Kidney glomerular epithelial cell (primary cell): ENCODE results near the gene PCGF2.

Source experiments
- DNase-seq: peaks from one replicate; lab custom pipeline; 2025; lab: John Stamatoyannopoulos, UW

PCGF2 gene

DNA sequence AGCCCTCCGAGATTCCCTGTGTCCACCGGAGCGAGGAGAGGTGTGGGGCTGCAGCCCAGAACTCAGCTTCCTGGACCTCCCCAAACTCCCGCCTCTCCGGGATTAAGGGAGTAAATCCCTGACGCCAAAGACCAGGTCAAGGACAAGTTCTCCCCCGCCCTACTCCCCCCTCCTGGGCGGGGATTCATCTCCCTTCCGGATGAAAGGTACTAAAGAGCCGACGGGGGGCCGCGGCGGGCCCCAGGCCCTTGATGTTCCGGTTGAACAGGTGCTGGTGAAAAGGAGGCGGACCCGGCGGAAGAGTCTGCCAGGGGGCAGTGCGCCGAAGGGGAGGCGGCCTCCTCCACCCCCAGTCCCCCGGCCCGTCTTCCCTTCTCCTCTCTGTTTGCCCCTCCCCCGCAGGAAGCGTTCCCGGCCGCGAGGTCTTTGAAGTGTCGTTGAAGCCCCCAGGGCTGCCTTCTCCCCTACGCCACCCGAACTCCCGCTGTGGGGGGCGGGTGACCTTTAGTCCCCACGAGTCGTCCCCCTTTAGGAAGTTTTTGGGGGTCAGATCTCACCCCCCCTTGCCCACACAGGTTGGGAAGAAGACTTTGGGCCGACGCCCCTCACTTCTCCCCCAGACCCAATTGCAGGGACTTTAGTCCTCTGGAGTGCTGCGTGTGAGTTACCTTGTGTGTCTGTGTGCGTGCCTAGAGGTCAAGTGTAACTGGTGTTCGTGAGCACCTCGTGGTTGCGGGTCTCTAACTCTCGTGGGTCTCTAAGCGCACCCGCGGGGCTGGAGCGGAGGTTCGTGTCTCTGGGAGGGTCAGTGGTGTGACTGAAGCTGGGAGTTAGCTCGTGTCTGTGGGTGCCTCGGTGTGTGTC lies 44.2 kb downstream of the PCGF2 start:
- peak; percentile 30 for DNase-seq

DNA sequence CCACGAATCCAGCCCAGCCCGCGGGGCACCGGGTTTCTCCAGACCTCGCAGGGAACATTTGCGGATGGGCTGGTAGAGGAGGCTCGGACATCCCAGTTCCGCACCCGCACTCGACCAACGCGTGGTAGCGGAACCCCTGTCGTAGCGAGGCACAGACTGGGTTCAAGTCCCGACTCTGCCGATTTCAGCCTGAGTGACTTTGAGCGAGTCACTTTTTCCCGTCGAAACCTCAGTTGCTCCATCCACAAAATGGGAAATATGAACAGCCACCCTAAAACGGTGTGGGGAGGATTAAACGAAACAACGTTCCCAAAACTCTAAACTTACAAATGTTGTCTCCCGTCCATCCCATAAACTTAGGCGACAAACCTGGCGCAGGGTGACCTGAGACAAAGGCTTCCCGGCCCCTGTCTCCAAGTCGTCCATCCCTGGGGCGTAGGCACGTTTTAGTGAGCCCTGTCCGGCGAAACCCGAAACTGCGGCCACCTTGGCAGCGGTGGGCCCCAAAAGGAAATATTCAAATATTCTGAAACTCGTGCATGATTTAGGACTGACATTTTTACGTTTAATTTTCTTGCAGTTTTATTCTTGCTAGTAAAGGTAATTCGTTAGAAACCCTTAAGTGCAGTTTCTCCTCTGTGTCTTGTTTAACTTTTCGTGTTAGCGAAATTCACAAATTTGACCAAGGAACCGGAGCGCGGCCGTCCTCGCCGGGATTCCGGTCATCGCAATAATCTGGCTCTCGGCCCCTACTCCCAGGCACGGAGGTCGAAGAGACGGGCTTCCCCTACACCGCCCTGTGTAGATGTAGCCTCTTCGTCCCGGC lies 45.0 kb downstream of the PCGF2 start:
- DNase-seq, result no peak

DNA sequence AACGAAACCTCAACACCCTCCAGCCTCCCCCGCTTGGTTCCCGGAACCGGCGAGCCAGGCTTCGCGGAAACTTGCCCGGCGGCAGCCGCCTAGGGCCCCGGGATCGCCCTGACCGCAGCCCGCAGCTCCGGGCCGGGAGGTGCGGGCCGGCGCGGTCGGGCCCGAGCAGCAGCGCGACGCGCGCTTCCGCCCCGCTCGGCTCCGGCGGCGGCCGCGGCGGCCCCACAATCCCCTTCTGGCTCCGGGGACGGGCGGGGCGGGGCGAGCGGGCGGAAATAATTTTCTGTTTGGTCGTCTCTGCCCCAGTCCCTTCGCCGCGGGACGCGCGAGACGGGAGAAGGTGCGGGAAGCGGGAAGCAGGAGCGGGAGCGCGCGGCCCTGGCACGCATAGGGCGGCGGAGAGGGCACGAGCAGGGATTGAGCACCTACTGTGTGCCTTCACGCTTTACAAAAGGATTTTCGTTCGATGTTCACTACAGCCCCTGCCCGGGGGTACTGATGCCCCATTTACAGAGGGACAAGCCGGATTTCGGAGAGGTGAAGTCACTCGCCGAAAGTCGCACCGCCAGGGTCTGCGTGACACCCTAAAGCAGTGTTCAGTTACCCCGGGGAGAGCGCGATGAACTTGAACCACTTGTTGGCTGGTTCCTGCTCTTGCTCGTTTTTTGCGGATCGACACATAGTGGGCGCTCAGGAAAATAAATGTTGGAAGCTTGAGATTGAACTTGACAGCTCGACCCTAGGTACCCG lies 45.8 kb downstream of the PCGF2 start:
- peak; percentile 38 for DNase-seq

DNA sequence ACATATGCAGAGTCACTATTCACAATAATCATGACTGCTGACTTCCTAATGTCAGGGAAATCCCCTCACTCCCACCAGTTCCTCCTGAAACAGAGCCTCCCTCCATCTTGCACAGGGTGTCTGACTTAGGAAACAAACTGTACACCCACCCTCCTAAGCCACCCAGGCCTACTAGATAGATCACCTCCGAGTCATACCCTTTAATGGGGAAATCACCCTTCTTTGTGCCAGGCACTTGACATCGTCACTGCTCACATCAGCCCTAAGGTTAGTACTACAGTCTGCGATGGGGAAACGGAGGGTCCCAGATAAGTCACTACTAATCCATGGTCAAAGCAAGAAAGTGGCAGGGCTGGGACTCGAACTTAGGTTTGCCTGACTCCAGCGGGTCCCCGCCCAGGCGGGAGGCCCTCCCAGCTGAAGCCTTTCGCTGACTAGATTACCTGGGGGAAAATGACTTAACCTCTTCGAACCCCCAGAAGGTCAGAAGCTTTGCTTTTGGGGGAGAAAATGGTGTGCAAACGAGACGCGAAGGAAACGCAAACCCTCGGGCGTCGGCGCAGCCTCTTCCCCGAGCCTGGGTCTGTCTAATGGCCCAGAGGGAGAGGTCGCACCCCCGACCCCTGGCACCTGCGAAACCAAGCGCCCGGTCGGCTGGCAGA lies 46.5 kb downstream of the PCGF2 start:
- no peak for DNase-seq

DNA sequence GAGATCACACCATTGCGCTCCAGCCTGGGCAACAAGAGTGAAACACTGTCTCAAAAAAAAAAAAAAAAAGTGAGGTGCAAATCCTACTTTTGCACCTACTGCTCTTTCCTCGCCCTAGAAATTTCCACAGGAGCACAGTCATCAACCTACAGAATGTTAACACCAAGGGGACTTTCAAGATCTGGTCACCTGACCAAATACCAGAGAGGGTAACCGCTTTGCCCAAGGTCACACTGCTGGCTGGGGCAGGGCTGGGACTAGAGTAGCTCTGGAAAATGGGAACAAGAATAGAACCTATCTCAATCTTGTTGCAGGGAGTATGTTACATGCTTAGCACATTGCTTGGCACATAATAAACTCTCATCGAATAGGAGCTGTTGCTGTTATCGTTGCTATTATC lies 49.4 kb downstream of the PCGF2 start:
- DNase-seq, result no peak

DNA sequence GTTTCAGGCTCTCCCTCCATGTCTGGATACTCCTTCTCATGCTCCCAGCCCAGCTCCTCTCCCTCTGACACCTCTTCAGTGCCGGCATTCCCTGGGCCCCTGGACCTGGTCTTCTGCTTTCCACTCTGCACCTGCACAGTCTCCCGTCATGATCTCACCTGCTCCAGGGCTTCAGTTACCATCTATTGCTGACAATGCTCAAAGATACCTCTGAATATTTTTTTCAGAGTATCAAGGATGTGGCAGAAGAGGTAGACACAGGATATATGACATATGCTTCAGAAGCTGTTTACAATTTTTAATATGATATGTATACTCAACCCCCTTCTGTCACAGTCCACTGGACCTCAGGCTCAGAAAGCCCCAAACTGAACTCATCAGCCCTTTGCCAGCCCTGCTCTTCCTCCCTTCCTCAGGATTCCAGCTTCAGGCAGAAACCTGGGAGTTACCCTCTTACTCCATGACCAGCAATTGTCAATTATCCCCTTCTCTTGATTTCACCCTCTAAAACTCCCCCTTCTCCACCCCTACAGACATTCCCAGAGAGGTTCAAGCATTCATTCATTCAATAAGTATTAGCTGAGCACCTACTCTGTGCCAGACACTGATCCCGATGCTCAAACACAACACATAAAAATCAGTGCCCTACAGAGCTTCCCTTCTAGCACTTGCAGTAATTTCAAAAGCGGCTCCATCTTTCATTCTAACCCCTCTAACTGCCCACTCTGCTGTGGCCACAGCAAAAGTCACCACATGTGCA lies 50.9 kb downstream of the PCGF2 start:
- no peak for DNase-seq

DNA sequence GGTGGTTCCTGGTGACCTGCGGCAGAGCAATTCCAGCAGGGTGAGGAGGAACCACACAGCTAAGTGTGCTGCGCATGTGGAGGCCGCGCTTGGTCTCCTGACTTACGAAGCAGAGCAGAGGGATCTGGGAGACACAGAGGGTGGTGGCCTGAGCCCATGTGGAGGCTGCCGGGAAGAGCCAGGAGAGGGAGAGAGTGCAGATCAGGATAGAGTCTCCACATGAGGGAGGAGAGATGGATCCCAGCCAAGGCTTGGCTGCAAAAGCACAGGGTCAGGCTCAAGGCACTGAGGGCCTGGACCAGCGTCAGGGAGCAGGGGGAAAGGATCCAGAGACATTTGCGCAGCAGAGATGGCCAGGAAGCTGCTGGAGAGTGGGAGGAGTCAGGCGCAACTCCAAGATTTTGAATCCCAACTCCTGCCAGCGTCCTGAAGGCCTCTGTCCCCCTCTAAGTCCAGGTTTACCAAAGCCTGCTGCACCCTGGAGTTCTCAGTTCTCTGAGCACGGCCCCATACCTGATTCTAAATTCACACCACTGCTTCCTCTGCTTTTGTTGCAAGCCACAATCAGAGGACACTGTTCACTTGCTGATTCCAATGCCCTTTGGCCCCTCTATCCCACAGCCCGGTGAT lies 54.3 kb downstream of the PCGF2 start:
- DNase-seq, result no peak

DNA sequence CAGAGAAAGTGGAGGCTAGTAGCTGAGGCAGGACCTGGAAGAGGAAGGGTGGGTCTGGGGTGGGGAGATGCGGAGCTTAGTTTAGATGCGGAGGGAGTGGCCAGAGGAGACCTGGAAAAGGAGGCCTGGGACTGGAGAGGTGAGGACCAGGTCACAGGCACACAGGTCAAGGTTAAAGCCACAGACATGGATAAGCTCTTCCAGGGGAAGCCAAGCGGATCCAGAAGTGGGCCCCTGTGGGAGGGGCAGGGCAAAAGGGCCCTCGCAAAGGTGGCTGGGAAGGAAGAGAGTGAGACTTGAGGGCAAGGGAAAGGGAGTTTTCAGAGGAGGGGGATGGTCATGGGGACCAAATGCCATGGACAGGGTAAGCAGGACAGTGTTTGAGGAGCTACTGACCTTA lies 57.0 kb downstream of the PCGF2 start:
- DNase-seq, result no peak

DNA sequence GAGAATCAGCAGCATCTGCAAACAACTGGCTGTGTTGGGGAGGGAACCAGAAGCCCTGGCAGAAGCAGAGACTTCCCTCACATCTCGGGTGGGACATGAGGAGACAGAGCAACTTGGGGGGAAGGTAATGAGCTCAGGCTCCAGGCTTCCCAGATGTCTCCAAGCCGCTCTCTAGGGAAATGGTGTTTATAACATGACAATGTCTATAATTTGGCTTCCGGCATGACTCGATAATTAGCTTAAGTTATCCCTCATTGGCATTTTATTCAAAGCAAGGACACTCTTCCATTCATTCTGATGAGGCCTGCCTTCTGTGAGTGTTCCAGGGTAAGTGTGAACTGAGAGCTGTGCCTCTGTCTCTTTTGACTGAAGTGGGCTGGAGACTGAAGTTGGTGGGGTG lies 57.8 kb downstream of the PCGF2 start:
- no peak for DNase-seq

DNA sequence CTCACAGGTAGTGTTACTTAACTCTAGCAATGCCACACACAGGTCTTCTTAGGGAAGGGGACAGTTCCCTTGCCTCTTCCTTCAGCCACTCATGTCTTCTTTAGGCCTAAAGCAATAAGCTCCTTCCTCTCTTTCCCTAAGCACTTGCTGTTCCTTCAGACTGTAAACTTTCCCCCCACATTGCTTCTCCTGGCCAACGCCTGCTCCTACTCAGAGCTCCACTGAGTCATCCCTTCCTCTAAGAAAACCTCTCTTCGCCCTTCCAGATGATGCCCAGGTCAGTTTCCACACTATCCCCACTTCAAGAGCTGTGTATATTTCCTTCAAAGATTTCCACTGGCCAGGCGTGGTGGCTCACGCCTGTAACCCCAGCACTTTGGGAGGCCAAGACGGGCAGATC lies 60.9 kb downstream of the PCGF2 start:
- DNase-seq, result no peak

DNA sequence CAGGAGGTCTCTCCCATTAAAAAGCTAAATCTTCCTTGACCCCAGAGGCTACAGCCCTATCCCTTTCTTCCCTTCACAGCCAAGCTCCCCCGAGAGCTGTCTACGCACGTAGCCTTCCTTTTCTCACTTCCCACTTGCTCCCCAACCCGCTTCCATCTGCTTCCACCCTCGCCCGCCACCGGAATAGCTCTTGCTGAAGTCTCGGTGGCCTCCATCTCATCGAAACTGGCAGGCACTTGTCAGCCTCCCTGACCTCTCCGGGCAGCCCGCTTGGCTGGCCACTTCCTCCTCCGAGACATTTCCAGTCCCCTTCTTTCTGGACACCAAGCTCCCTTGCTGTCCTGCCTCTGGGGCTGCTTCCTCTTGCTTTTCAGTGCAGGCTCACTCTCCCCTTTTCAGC lies 62.6 kb downstream of the PCGF2 start:
- DNase-seq, result no peak
